NCI-H2029 (cell line): ENCODE results near the gene RTN4RL1.

ENCODE experiments used
- DNase-seq: peaks from one replicate; lab custom pipeline; 2025; lab: John Stamatoyannopoulos, UW

The RTN4RL1 gene

DNA sequence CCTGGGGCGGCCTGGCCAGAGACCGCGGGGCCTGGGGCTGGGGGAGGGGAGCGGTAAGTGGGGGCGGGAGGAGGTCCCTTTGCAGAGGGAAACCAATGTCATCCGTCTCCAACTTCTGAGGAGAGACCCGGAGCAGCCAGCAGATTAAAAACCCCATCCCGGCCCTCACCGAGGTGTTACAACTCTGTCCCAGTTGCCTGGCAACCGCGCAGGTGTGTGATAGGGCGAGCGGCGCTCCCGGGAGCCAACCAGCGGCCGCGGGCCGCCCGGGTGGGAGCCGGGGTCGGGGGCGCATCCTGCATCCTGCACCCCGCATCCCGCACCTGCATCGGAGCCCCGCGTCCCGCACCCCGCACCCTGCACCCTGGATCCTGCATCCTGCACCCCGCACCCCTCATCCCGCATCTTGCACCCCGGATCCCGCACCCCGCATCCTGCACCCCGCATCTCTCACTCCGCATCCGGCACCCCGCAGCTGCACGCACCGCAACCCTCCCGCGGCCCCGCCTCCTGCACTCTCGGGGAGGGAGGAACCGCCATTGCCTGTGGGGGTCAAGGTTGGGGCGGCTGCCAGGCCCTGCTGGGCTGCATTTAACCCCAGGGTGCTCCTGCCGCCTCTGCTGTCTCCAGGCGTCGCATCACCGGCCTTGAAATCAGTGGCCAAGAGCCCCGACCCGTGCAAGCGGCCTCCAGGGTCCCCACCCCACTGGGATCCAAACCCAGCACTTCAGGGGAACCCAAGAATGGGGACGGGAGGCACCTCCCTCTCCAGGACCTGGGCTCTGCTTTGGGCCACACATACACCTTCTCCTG lies 47.3 kb downstream of the RTN4RL1 start:
- DNase-seq, result no peak

- DNase-seq, result no peak
These were observed 48.5 kb downstream of the RTN4RL1 start for GRCh38 chr17:1976683-1977064.

DNA sequence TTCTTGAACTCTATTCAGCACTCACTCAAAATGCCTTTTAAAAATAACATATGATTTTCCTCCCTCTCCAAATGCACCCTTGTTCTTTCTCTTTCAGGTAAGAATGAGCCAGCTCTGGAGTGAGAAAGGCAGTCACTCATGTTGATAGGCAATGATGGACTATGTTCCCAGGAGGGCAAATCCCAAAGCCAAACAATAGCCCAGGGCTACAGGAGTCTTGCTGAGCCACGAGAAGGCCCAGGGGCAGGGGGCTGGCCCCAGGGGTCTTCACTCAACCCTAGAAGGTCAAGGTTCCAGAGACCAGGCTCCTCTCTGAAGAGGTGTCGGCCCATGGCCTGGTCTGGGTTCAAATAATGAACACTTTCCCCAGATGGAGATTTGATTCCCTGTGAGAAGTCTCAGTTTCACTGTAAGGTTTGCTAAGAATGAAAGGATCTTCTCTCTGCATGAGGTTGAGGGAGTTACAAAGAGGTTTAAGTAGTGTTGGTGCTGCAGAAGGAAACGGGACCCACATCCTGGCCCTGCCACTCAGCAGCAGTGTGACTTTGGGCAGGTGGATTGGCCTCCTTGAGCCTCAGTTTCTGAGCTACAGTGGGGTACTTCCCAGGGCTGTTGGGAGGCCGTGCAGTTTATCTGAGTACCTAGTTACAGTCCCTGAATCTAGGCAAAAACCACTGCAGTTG lies 49.0 kb downstream of the RTN4RL1 start:
- DNase-seq, result no peak

GRCh38 chr17:1975573-1975972 lies 49.6 kb downstream of the RTN4RL1 start:
- no peak for DNase-seq

- no peak for DNase-seq
These were observed 52.5 kb downstream of the RTN4RL1 start for GRCh38 chr17:1972487-1973160.

GRCh38 chr17:1970843-1971384 lies 54.2 kb downstream of the RTN4RL1 start:
- no peak for DNase-seq

GRCh38 chr17:1969712-1970111 lies 55.4 kb downstream of the RTN4RL1 start:
- no peak for DNase-seq

GRCh38 chr17:1967213-1967612 lies 57.9 kb downstream of the RTN4RL1 start:
- DNase-seq, result no peak

DNA sequence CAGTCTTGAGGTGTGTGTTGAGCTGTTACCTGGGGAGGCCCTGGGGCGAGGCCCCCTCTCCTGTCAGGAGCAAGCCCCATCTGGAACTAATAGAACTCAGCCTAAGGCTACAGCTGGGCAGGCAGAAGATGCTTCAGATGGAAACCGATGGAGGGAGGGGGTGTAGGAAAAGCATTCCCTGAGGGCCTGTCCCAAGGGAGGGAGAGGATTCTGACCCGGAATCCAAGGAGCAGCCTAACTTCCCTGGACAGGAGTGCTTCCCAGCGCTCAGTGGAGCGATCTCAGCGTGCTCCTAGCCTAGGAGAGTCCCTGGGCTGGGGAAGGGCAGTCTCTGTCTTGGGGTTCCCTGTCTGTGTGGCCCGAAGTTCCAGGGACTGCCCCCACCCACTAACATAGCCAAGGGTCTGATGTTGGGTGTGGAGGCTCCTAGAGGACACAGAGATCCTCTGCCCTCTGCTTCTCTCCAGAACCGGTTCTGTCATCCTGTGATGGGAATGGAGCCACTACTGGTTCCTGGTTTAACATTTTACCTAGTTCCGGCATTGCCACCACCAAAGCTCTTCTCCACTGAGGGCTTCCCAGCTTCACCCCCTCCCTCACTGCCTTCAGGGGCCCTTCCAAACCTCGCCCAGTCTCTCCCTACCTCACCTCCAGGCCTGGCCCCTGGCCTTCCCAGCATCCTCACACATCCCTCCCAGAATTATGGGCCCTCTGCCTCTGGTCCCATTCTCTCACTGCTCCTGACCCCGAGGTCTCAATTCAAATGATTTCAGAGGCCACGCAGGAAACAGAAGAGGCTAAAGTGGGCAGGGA lies 58.7 kb downstream of the RTN4RL1 start:
- no peak for DNase-seq

DNA sequence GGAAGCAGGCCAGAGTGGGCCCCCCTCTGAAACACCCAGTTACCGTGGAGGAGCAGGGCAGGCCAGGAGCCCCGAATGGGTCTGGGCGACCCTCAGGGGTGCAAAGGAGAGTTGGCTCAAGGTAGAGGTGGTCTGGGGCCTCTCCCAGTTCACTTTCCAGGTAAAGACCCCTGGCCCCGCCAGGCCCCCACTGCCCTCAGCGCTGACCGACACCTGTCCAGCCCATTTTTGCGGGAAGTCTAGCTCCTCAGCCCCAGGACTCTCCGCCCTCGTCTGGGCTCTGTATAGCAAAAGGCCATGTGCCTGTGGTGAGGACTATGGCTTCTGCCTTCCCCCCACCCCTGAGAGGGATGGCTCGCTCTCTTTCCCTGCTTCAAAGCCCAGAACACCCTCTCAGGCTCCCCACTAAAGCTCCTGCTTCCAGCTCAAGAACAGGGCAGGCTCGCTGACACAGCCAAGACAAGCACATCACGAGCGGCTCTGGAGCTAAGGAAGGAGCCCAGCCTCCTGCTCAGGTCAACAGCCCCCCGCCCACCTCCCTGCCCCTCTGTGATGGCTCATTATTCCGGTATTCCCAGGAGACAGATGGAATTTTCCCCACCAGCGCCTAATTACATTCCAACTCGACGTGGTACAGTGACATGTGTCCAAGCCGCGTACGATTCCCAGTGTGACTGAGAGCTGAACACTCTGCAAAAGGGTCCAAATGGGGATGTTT lies 59.4 kb downstream of the RTN4RL1 start:
- no peak for DNase-seq

GRCh38 chr17:1963250-1963649 lies 61.9 kb downstream of the RTN4RL1 start:
- no peak for DNase-seq

DNA sequence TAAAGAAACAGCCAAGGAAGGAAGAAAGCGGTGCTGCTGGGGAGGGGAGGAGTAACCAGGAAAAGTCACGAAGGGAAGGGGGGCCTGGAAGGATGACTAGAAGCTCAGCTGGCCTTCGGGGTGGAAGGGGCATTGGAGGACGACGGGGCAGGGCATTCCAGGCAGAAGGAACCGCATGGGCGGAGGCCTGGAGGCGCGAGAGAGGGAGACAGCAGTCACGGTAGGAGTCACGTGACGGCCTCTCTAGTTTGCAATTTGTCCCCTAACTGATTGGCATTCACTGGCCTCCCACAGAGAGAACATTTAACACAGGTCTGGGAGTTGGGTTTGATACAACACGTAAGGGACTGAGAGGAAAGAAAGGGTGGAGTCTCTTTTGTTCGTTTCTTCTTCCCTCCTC lies 63.9 kb downstream of the RTN4RL1 start:
- peak; percentile 20 for DNase-seq

DNA sequence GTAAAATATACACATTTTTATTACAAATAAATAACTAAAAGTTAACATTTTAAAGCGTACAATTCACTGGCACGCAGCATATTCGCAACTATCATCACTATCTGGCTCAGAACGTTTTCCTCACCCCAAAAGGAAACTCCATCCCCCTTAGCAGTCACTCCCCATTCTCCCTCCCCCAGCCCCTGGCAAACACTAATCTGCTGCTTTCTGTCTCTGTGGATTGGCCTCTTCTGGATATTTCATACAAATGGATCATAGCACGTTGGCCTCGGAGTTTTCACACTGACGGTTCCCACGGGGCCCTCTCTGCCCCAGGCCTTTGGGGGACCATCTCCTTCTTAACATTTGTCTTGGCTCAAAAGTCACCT lies 64.6 kb downstream of the RTN4RL1 start:
- no peak for DNase-seq

DNA sequence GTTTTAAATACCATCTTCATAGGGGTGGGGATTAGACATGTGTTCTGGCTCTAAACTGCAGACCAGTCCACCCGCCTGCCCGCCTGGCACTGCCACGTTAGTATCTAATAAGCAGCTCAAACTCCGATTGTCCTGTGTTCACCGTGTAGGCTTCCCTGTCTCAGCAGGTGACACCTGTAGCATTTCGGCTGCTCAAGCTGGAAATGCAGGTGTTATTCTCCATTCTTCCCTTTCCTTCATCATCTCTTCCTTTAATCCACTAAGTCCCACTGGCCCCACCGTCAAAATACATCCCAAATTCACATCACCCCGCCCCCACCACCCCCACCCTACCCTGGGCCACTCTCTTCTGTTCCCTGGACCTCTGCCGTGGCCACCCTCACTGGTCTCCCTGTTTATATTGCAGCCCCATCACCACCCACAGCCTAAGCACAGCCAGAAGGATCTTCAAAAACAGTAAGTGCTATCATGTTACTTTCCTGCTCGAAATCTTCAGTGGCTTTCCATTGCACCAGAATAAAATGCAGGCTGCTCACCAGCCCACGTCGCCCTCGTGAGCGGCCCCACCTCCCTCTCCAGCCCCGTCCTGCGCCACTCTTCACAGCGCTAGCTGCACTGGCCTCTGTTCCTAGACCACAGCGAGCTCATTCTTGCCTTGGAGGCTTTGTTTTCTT lies 65.1 kb downstream of the RTN4RL1 start:
- DNase-seq, result peak; percentile 8

DNA sequence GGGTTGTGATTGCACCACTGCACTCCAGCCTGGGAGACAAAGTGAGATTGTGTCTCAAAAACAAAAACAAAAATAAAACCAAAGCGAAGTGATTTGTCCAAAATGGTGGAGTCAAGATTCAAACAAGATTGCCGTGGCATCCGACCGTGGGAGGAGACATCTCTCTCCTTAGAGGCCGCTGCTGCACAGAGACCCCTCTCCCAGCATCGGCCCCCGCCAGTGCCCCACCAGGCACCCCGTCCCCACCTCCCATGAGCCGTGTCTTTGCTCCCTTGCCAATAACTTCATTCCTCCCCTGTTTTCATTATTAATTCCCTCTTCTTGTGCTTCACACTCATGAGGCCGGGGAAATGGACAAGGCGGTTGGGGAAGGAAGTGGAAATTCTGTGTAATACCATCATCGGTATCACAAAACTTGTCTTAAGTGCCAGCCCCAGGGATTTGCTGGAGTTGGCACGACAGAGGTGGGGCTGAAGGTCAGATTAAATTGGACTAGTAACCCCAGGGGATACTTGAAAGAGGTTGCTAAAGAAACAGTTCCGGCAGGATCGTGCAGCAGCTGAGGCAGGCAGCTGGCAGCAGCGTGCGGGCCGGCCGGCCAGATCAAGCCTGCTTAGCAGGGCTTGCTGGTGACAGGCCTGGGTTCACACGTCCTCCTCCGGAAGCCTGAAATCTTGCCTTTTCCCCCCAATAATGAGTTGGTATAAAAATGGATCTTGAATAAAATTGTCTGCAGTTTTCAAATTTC lies 66.8 kb downstream of the RTN4RL1 start:
- DNase-seq, result no peak

- DNase-seq, result no peak
These were observed 68.1 kb downstream of the RTN4RL1 start for GRCh38 chr17:1957037-1957436.

DNA sequence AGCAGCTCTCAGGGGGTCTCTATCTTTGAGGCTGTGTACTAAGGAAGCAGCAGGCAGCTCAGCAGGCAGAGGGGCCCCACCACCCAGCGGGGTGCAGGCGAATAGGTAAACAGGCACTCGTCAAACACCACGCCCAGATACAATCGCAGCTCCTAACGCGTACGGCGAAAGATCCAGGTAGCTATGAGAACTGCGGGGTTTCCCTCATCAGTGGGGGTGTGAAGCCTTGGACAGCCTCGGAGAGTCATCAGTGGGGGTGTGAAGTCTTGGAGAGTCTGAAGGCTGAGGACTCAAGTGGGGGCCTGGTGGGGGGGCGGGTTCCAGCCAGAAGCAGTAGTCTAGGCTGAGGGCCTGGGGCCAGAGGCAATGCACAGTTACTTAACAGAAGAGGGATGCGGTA lies 69.0 kb downstream of the RTN4RL1 start:
- no peak for DNase-seq

GRCh38 chr17:1953831-1954230 lies 71.3 kb downstream of the RTN4RL1 start:
- no peak for DNase-seq

DNA sequence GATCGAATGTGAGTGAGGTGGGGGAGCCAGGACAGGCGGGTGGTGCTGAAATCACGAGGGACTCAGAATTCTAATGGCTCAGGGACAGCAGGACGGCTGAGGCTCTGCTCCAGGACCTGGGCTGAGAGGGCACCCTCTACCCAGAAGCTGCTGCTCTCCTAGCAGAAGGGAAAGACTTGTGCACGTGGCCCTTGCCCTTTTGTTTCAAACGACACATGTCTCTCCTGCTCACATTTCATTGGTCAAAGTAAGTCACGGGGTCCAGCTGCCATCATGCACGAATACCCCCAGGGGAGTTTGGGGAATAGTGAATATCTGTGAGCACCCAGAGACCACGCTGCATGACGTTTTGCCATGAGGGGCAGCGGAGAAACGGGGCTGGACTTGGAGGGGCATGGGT lies 73.2 kb downstream of the RTN4RL1 start:
- DNase-seq, result no peak

- no peak for DNase-seq
These were observed 75.4 kb downstream of the RTN4RL1 start for GRCh38 chr17:1949754-1950153.
